Measurements from ENCODE around the gene PVALEF. TPM values are rescaled to one million over a fixed set of nuclear protein-coding genes. Genes with fewer than 3 reads are reported as not detected.

PVALEF gene
- total and polyA plus RNA-seq, 2 of the 13 experiments (the other 11 are each of a cell fraction or from before 2014, with no cell fraction given) = 0.18 TPM

DNA sequence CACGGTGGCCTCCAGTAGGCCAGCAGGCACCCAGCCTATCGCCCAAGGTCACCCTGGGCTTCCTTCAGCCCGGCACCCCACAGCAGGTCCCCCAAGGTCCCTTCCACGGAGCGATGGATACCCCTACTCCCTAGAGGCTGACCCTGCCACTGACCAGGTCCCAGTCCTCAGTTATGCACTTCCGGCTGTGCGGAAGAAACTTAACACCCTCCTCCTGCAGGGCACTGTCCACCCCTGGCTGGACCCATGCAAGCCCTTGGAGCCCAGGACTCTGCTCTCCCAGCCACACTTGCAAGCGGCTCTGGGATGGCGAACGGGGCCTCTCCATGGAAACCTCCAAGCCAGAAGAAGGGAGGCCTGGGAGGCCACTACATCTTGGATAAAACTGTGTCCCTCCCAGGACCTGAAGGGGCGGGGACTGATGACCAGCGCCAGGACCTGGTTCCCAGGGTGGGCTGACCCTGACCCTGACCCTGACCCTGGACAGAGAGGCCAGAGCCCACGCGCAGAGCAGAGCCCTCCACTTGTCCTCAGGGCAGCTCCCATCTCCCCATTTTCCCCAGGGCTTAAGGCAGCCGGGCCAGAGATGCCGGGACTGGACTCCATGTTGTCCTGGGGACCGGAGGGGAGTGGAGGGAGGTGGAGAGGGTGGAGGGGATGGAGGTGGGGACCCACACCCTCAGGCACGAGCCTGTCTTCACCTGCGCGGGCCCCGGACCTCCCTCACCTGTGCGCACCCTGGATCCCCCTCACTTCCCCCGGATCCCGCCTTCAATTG lies 56.7 kb downstream of the PVALEF start (continued):
- TF ChIP-seq PRDM10 (CRISPR knock-in tag; IDR thresholded peaks at IDR 0.05; ENCODE audit: low read depth) (no peak), ZC3H4 (CRISPR knock-in tag; IDR thresholded peaks at IDR 0.05; ENCODE audit: borderline replicate concordance) (no peak), ZNF564 (CRISPR knock-in tag; IDR thresholded peaks at IDR 0.05) (no peak; the same call in 1 of the 2 replicates), ZZZ3 (CRISPR knock-in tag; IDR thresholded peaks at IDR 0.05; ENCODE audit: borderline replicate concordance) (no peak), TCF7L2 (IDR thresholded peaks at IDR 0.05; ENCODE audit: low read depth, low read length) (no peak), ZNF749 (CRISPR knock-in tag; IDR thresholded peaks at IDR 0.05; ENCODE audit: borderline replicate concordance) (no peak), MYC (CRISPR knock-in tag; IDR thresholded peaks at IDR 0.05; ENCODE audit: borderline replicate concordance) (no peak), ESRRA (CRISPR knock-in tag; IDR thresholded peaks at IDR 0.05; ENCODE audit: low read depth) (no peak; the same call in 1 of the 2 replicates), ZNF598 (CRISPR knock-in tag; IDR thresholded peaks at IDR 0.05; ENCODE audit: borderline replicate concordance) (peak; percentile 56; the same call in 1 of the 2 replicates), HNRNPLL (IDR thresholded peaks at IDR 0.05; ENCODE audit: low read depth, low read length, poor library complexity, severe bottlenecking) (peak; percentile 9), BORCS8-MEF2B (CRISPR knock-in tag; IDR thresholded peaks at IDR 0.05) (no peak), BRD4 (CRISPR knock-in tag; IDR thresholded peaks at IDR 0.05) (0 out of 2 replicates have a peak, but pooled peaks have one; percentile 54)
- TF ChIP-seq, protein P1, sequence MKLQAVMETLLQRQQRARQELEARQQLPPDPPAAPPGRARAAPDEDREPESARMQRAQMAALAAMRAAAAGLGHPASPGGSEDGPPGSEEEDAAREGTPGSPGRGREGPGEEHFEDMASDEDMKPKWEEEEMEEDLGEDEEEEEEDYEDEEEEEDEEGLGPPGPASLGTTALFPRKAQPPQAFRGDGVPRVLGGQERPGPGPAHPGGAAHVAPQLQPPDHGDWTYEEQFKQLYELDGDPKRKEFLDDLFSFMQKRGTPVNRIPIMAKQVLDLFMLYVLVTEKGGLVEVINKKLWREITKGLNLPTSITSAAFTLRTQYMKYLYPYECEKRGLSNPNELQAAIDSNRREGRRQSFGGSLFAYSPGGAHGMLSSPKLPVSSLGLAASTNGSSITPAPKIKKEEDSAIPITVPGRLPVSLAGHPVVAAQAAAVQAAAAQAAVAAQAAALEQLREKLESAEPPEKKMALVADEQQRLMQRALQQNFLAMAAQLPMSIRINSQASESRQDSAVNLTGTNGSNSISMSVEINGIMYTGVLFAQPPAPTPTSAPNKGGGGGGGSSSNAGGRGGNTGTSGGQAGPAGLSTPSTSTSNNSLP (IDR thresholded peaks at IDR 0.05; ENCODE audit: low read depth, low read length) = no peak
- TF ChIP-seq, protein P2, sequence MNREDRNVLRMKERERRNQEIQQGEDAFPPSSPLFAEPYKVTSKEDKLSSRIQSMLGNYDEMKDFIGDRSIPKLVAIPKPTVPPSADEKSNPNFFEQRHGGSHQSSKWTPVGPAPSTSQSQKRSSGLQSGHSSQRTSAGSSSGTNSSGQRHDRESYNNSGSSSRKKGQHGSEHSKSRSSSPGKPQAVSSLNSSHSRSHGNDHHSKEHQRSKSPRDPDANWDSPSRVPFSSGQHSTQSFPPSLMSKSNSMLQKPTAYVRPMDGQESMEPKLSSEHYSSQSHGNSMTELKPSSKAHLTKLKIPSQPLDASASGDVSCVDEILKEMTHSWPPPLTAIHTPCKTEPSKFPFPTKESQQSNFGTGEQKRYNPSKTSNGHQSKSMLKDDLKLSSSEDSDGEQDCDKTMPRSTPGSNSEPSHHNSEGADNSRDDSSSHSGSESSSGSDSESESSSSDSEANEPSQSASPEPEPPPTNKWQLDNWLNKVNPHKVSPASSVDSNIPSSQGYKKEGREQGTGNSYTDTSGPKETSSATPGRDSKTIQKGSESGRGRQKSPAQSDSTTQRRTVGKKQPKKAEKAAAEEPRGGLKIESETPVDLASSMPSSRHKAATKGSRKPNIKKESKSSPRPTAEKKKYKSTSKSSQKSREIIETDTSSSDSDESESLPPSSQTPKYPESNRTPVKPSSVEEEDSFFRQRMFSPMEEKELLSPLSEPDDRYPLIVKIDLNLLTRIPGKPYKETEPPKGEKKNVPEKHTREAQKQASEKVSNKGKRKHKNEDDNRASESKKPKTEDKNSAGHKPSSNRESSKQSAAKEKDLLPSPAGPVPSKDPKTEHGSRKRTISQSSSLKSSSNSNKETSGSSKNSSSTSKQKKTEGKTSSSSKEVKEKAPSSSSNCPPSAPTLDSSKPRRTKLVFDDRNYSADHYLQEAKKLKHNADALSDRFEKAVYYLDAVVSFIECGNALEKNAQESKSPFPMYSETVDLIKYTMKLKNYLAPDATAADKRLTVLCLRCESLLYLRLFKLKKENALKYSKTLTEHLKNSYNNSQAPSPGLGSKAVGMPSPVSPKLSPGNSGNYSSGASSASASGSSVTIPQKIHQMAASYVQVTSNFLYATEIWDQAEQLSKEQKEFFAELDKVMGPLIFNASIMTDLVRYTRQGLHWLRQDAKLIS (CRISPR knock-in tag; IDR thresholded peaks at IDR 0.05) = no peak
- TF ChIP-seq, protein P3, sequence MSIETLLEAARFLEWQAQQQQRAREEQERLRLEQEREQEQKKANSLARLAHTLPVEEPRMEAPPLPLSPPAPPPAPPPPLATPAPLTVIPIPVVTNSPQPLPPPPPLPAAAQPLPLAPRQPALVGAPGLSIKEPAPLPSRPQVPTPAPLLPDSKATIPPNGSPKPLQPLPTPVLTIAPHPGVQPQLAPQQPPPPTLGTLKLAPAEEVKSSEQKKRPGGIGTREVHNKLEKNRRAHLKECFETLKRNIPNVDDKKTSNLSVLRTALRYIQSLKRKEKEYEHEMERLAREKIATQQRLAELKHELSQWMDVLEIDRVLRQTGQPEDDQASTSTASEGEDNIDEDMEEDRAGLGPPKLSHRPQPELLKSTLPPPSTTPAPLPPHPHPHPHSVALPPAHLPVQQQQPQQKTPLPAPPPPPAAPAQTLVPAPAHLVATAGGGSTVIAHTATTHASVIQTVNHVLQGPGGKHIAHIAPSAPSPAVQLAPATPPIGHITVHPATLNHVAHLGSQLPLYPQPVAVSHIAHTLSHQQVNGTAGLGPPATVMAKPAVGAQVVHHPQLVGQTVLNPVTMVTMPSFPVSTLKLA (IDR thresholded peaks at IDR 0.05) = no peak
- TF ChIP-seq, protein P4, sequence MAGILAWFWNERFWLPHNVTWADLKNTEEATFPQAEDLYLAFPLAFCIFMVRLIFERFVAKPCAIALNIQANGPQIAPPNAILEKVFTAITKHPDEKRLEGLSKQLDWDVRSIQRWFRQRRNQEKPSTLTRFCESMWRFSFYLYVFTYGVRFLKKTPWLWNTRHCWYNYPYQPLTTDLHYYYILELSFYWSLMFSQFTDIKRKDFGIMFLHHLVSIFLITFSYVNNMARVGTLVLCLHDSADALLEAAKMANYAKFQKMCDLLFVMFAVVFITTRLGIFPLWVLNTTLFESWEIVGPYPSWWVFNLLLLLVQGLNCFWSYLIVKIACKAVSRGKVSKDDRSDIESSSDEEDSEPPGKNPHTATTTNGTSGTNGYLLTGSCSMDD (CRISPR knock-in tag; IDR thresholded peaks at IDR 0.05) = 0 out of 2 replicates have a peak, but pooled peaks have one; percentile 37
